Prostate gland (tissue), 2 donors: Measurements from ENCODE around the gene TRIP6. TPM values are rescaled to one million over a fixed set of nuclear protein-coding genes. Genes with fewer than 3 reads are reported as not detected.

ENCODE experiments used
- DNase-seq: peaks from one replicate; pipeline ENCODE4 v3.0.0-alpha.2; 2019; ENCODE audit warnings: low spot score
- H3K27ac ChIP-seq, 2 donors: fragments of 200-600 bp; sonication (generic); 2 replicates each; pipeline ENCODE4 v1.5.1; 2017 to 2019
- H3K27me3 ChIP-seq: fragments of 200-600 bp; sonication (generic); replicated peaks from 2 replicates; pipeline ENCODE4 v1.5.1; 2019; ENCODE audit not compliant: insufficient read depth
- H3K36me3 ChIP-seq, 2 donors: fragments of 200-600 bp; sonication (generic); 1 replicate in 1 of 2; 2 replicates in 1 of 2; pipeline versions ENCODE4 v1.5.1 to v1.8.1; 2017 to 2019
- H3K4me1 ChIP-seq: fragments of 200-600 bp; sonication (generic); replicated peaks from 2 replicates; pipeline ENCODE4 v1.5.1; 2019
- H3K4me3 ChIP-seq, 2 donors: fragments of 200-600 bp; sonication (generic); 2 replicates each; pipeline ENCODE4 v1.5.1; 2017 to 2019
- H3K9me3 ChIP-seq: fragments of 200-600 bp; sonication (generic); 2 replicates; pipeline ENCODE4 v1.5.1; 2017
- POLR2A ChIP-seq: fragments of 450-650 bp; IDR thresholded peaks from one replicate; pipeline ENCODE4 v1.6.1; 2016; ENCODE audit warnings: antibody characterized with exemption, mild to moderate bottlenecking
- POLR2AphosphoS5 ChIP-seq: sonication (generic); formaldehyde crosslinking; IDR thresholded peaks from one replicate; pipeline ENCODE4 v1.6.1; 2017; ENCODE audit warnings: antibody characterized with exemption
- WGBS: methylation state at CpG from one replicate; pipeline ENCODE4 v1.1.5; 2018; 5-methylcytosine and 5-hydroxymethylcytosine counted together
- intact Hi-C: fragments of 100-400 bp; cut with DNase I; formaldehyde crosslinking; loops from one replicate; pipeline ENCODE4 v1.14.2; 2022
- total RNA-seq, 2 donors: library from RNA; depleted of rRNA; stranded (reverse); fragments of >200 nt; gene quantifications; one replicate each; pipeline ENCODE4 v1.1.0, GENCODE V29; 2016
- TF ChIP-seq, protein P1 (sequence below), 4 experiments: fragments of 200-600 bp in 2 of 4; fragments of 450-650 bp in 2 of 4; sonication (generic) in 2 of 4; IDR thresholded peaks; 1 replicate in 3 of 4; 2 replicates in 1 of 4; pipeline ENCODE4 v1.5.1; 2016 to 2019; ENCODE audit warnings: antibody characterized with exemption in 4 of 4, mild to moderate bottlenecking in 2 of 4, moderate library complexity in 2 of 4

TRIP6 gene
- total RNA-seq, 2 donors from 2014 or later = 65.9 to 113 TPM

DNA sequence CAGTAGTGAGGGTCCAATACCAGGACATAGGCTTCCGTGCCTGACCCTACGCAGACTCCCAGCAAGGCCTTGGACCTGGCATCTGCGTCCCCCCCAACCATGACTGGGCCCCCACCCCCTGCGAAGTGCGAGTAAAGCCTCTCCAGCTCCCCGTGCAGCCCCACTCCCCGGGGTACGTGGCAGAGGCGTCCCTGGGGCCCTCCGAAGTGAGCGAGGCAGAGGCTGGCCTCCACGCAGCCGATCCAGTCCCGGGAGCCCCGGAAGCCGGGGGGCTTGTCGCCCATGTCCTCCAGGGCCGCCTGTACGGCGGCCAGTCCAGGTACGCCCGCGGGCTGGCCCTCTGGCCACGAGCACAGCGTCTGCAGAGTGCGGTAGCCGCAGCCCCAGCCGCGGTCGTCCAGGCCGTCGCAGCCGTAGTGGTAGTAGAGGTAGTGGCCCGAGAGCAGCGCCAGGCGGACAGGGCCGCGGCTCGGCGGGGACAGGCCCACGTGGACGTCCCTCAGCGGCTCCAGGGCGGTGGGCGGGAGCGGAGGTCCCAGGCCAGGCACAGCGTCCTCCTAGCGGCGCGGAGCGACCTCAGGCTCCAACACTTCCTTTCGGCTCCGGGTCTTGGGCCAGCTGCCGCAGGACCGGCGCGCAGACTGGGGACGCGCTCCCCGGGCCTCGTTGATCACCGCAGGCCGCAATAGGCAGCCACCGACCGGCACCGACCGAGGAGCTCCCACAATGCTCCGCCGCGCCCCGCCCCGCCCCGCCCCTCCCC, 22.0 kb downstream of the TRIP6 start, which contains the start of gene UFSP1:
Gene UFSP1, minus strand, starts transcription at position 728 of the 763 bp plus-strand sequence. Its CDS starts 444 bp downstream, at position 284.
- Histone ChIP-seq H3K27me3 (no peaks in the 10 kb centered on the region), H3K4me1 (peaks cover 17% of the 10 kb centered on the region), H3K4me3 (peak within 1 kb of the TSS; percentile 43 to 54), H3K9me3 (no peaks in the 10 kb centered on the region), H3K36me3 (peaks cover 15 to 27% of the 10 kb centered on the region in 2 donors), H3K27ac (peak within 1 kb of the TSS; percentile 96 to 97)
- DNase-seq = no peak
- no peak for TF ChIP-seq POLR2AphosphoS5
- TF ChIP-seq, protein P1, sequence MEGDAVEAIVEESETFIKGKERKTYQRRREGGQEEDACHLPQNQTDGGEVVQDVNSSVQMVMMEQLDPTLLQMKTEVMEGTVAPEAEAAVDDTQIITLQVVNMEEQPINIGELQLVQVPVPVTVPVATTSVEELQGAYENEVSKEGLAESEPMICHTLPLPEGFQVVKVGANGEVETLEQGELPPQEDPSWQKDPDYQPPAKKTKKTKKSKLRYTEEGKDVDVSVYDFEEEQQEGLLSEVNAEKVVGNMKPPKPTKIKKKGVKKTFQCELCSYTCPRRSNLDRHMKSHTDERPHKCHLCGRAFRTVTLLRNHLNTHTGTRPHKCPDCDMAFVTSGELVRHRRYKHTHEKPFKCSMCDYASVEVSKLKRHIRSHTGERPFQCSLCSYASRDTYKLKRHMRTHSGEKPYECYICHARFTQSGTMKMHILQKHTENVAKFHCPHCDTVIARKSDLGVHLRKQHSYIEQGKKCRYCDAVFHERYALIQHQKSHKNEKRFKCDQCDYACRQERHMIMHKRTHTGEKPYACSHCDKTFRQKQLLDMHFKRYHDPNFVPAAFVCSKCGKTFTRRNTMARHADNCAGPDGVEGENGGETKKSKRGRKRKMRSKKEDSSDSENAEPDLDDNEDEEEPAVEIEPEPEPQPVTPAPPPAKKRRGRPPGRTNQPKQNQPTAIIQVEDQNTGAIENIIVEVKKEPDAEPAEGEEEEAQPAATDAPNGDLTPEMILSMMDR (IDR thresholded peaks at IDR 0.05) = peak in 2 of 4 experiments; percentile 15 to 26
- WGBS = 2% methylated on average over 46 of the region's 73 CpGs
- intact Hi-C loops = no loop called here

DNA sequence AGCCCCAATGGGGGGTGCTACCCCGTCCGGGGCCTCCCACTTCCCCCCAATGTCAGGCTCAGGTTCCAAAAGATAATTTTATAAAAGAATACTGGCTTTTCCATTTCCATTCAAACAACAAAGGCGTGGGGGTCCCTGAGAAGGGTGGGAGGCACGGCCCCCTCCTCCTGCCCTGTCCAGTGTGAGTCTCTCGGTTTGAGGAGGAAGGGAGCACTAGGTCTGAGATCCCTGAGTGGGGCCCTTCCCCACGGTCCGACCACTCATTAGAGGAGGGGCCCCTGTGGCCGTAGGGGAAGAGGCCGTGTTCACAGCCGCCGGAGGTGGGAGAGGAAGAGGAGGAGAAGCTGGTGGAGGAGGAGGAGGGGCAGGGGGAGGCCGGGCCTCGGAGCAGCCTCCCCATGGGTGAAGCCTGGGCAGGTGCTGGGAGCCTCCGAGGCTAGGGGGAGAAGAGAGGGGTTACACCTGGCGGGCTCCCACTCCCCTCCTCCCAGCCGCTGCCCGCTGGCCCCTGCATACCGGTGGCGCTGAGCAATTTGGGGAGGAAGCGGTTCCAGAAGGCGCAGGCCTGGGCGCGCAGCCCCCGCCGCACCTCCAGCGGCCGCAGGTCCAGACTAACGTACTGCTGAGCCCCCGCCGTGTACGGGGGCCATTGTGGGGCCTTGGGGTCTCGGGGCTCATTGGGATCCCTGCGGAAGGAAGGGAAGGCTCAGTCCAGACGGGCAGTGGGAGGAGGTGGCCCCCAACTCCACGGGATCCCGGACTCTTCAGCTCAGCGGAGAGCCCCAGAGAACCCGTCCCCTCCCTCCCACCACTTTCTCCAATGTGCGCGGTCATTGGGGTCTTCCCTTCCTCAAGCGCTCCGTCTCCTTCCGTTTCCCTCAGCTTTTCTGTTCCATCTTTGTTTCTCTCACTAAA, 23.7 kb downstream of the TRIP6 start:
- peaks cover 27% of the 10 kb centered on the region for H3K4me1 ChIP-seq

GRCh38 chr7:100891568-100892247, 24.5 kb downstream of the TRIP6 start:
- no peaks in the 10 kb centered on the region for H3K27me3 ChIP-seq
- no peak overlapping the region for H3K4me3 ChIP-seq
- H3K4me1 ChIP-seq = peaks cover 27% of the 10 kb centered on the region
- H3K9me3 ChIP-seq = no peaks in the 10 kb centered on the region
- peak overlapping the region in 1 of 2 donors; percentile 97 for H3K27ac ChIP-seq
- 74% methylated on average over 8 of the region's 8 CpGs for WGBS
- TF ChIP-seq POLR2AphosphoS5 (no peak), POLR2A (no peak)
- TF ChIP-seq, protein P1 (IDR thresholded peaks at IDR 0.05) = no peak
- H3K36me3 ChIP-seq = peaks cover 0 to 2% of the 10 kb centered on the region in 2 donors
- no peak for DNase-seq
- intact Hi-C loops = no loop called here

More for the DNA sequence above, 23.7 kb downstream of the TRIP6 start:
- 9% methylated on average over 43 of the region's 43 CpGs for WGBS
- H3K36me3 ChIP-seq = peaks cover 4 to 10% of the 10 kb centered on the region in 2 donors
- H3K4me3 ChIP-seq = peak overlapping the region; percentile 43 to 54
- no peak for DNase-seq
- TF ChIP-seq POLR2AphosphoS5 (no peak), POLR2A (no peak)
- TF ChIP-seq, protein P1 (IDR thresholded peaks at IDR 0.05) = no peak
- intact Hi-C loops = no loop called here
- H3K9me3 ChIP-seq = no peaks in the 10 kb centered on the region
- H3K27ac ChIP-seq = peak overlapping the region; percentile 96 to 97
- no peaks in the 10 kb centered on the region for H3K27me3 ChIP-seq

DNA sequence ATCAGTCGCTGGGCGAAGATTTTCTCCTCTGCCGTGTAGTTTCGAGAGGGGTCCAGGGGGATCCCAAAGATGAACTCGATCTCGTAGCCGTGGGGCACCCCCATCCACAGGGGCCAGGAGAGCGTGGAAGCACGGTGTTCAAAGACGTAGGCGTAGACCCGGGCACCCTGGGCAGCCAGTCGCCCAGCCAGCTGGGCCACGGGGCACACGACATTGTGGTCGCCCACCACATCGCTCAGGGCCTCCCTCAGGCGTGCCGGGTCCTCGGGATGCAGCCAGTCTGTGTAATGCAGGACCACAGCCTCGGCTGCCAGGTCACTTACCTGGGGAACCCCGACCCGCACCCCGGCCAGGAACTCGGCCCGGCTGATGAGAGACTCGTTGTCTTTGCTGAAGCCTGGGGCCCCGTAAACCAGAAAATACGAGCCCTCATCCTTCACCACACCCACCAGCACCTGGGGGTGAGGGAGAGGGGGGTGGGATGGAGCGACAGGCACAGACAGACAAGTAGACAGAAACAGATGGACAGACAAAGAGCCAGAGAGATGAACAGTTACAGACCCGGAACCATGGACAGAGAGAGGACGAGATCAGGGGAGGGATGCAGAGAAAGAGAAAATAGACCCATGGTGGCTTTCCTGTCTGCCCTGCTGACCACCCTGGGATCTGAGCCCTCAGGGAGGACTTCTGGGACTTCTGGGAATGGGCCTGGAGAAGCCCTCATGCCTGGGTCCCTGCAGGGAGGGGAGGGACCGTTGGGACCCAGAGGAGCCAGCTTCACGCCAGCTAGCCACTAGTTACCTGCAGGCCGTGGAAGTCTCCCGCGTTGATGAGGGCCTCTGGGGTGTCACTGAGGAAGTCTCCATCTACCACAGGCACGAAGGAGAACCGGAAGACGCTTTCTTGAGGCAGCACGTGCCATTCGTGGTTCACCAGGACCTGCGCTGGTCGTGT, 25.5 kb downstream of the TRIP6 start:
- H3K4me1 ChIP-seq = peaks cover 27% of the 10 kb centered on the region
- intact Hi-C loops = no loop called here
- no peak for DNase-seq
- no peaks in the 10 kb centered on the region for H3K36me3 ChIP-seq
- no peaks in the 10 kb centered on the region for H3K9me3 ChIP-seq
- TF ChIP-seq POLR2AphosphoS5 = no peak
- TF ChIP-seq POLR2A = no peak
- H3K27me3 ChIP-seq = no peaks in the 10 kb centered on the region
- 89% methylated on average over 41 of the region's 44 CpGs for WGBS
- no peak overlapping the region for H3K4me3 ChIP-seq
- no peak overlapping the region for H3K27ac ChIP-seq
